ENCODE measurements around the gene RSL24D1. TPM values are rescaled to one million over a fixed set of nuclear protein-coding genes. Genes with fewer than 3 reads are reported as not detected.

Gene RSL24D1
- total and polyA plus RNA-seq, 9 donors, result 84.4 to 114 (median 98.4) TPM

Other genes starting within 250 kb of the RSL24D1 start
- gene RAB27A, start 92.9 kb upstream of the RSL24D1 start, total RNA-seq, result 5.1 TPM
- 10 to 100 TPM in 1 of 8 donors, 1 to 10 TPM in 7; 6.3 to 11.8 (median 7.7) TPM for gene RAB27A, start 92.9 kb upstream of the RSL24D1 start, polyA plus RNA-seq (ENCODE audit: insufficient read depth in 1 of 8, insufficient read length in 8 of 8, low replicate concordance in 1 of 8)
- gene PIGBOS1, start 122.2 kb upstream of the RSL24D1 start, total RNA-seq, result 13.5 TPM
- gene PIGBOS1, start 122.2 kb upstream of the RSL24D1 start, polyA plus RNA-seq (ENCODE audit: insufficient read depth in 1 of 8, insufficient read length in 8 of 8, low replicate concordance in 1 of 8), result 10 to 100 TPM; 11.3 to 16.3 (median 12.1) TPM
- gene PIGB, start 122.3 kb upstream of the RSL24D1 start, total RNA-seq, result 9.3 TPM
- gene PIGB, start 122.3 kb upstream of the RSL24D1 start, polyA plus RNA-seq (ENCODE audit: insufficient read depth in 1 of 8, insufficient read length in 8 of 8, low replicate concordance in 1 of 8), result 1 to 10 TPM; 4.8 to 9.2 (median 6.5) TPM
- 30.9 TPM for gene CCPG1, start 211.4 kb upstream of the RSL24D1 start, total RNA-seq
- 10 to 100 TPM; 22.1 to 30.3 (median 26.7) TPM for gene CCPG1, start 211.4 kb upstream of the RSL24D1 start, polyA plus RNA-seq (ENCODE audit: insufficient read depth in 1 of 8, insufficient read length in 8 of 8, low replicate concordance in 1 of 8)
- gene PIERCE2, start 211.6 kb upstream of the RSL24D1 start, total RNA-seq, result 1.4 TPM
- gene PIERCE2, start 211.6 kb upstream of the RSL24D1 start, polyA plus RNA-seq (ENCODE audit: insufficient read depth in 1 of 8, insufficient read length in 8 of 8, low replicate concordance in 1 of 8), result 1 to 10 TPM in 7 of 8 donors, under 1 TPM in 1; 0.86 to 1.4 (median 1.3) TPM

Data from muscle of leg (tissue), 9 donors.